ENCODE results near the gene ATXN7L3.

ATXN7L3 gene

GRCh38 chr17:44200478-44201155 lies 933 bp upstream of the ATXN7L3 start:
- DNase-seq: no peak

- DNase-seq: peak; percentile 67
These were observed 747 bp downstream of the ATXN7L3 start for GRCh38 chr17:44198721-44199552.

- peak; percentile 75 for DNase-seq
These were observed 1.5 kb downstream of the ATXN7L3 start for GRCh38 chr17:44197980-44198720.

- no peak for DNase-seq
These were observed 2.6 kb downstream of the ATXN7L3 start for GRCh38 chr17:44197107-44197506.

GRCh38 chr17:44193326-44194084 lies 6.2 kb downstream of the ATXN7L3 start:
- no peak for DNase-seq

- no peak for DNase-seq
These were observed 6.9 kb downstream of the ATXN7L3 start for GRCh38 chr17:44192750-44193149.

GRCh38 chr17:44191941-44192496 lies 7.7 kb downstream of the ATXN7L3 start:
- DNase-seq: no peak

GRCh38 chr17:44191369-44191768 lies 8.3 kb downstream of the ATXN7L3 start:
- DNase-seq: no peak

GRCh38 chr17:44190481-44190880 lies 9.2 kb downstream of the ATXN7L3 start:
- DNase-seq: no peak

- DNase-seq: no peak
These were observed 10.9 kb downstream of the ATXN7L3 start for GRCh38 chr17:44188576-44189403.

- DNase-seq: peak; percentile 30
These were observed 12.4 kb downstream of the ATXN7L3 start for GRCh38 chr17:44187131-44187899.

GRCh38 chr17:44186307-44187130 lies 13.2 kb downstream of the ATXN7L3 start, which contains the start of gene TMUB2:
TSS of gene TMUB2 (plus strand) at chr17:44186972. CDS start at chr17:44187709, 737 bp downstream.
- DNase-seq: peak; percentile 99

- no peak for DNase-seq
These were observed 15.4 kb downstream of the ATXN7L3 start for GRCh38 chr17:44184212-44184810.

GRCh38 chr17:44183024-44183423 lies 16.7 kb downstream of the ATXN7L3 start:
- no peak for DNase-seq

GRCh38 chr17:44178133-44178532 lies 21.6 kb downstream of the ATXN7L3 start:
- no peak for DNase-seq

GRCh38 chr17:44177640-44178039 lies 22.0 kb downstream of the ATXN7L3 start:
- DNase-seq: no peak

- no peak for DNase-seq
These were observed 22.8 kb downstream of the ATXN7L3 start for GRCh38 chr17:44176671-44177501.

- no peak for DNase-seq
These were observed 23.4 kb downstream of the ATXN7L3 start for GRCh38 chr17:44176257-44176656.

Measured in fibroblast of skin of right quadriceps (primary cell).